Right lobe of liver (tissue), 4 donors: ENCODE measurements around the gene CATSPERE.

ENCODE experiments used
- POLR2A ChIP-seq: fragments of 450-650 bp; IDR thresholded peaks from one replicate; pipeline ENCODE4 v1.6.1; 2017; ENCODE audit warnings: antibody characterized with exemption, mild to moderate bottlenecking
- TF ChIP-seq, protein P1 (sequence below), 4 donors: fragments of 200-600 bp in 3 of 4; fragments of 450-650 bp in 1 of 4; IDR thresholded peaks; one replicate each; pipeline versions ENCODE4 v1.5.1 to v1.8.0; 2016 to 2022; ENCODE audit warnings: antibody characterized with exemption in 4 of 4, mild to moderate bottlenecking in 2 of 4
- donor health status: DM: no; HTN: no; CAD: no.
- donor health status: DM: no; HTN: no; CAD: no.
- donor health status: DM: no; HTN: yes; CAD: no.

DNA sequence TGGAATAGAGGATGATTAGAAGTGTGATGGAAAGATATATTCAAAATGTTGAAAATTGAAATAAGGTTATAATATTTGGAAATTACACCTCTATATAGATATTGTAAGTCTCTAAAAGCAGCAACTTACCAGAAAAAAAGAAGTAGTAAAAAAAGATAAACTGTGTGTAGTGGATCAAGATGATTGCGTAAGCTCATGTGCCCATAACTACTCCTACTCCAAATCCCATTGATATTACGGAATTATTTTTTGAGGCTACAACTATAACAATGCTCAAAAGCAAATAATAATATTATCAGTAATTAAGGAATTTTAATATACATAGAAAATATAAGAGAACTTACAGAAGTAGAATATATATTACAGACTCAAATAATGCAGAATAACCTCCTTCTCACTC lies 33.6 kb downstream of the CATSPERE start:
- TF ChIP-seq, protein P1, sequence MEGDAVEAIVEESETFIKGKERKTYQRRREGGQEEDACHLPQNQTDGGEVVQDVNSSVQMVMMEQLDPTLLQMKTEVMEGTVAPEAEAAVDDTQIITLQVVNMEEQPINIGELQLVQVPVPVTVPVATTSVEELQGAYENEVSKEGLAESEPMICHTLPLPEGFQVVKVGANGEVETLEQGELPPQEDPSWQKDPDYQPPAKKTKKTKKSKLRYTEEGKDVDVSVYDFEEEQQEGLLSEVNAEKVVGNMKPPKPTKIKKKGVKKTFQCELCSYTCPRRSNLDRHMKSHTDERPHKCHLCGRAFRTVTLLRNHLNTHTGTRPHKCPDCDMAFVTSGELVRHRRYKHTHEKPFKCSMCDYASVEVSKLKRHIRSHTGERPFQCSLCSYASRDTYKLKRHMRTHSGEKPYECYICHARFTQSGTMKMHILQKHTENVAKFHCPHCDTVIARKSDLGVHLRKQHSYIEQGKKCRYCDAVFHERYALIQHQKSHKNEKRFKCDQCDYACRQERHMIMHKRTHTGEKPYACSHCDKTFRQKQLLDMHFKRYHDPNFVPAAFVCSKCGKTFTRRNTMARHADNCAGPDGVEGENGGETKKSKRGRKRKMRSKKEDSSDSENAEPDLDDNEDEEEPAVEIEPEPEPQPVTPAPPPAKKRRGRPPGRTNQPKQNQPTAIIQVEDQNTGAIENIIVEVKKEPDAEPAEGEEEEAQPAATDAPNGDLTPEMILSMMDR (IDR thresholded peaks at IDR 0.05) = no peak
- no peak for TF ChIP-seq POLR2A
